Measurements from ENCODE around the gene EPYC. TPM values are rescaled to one million over a fixed set of nuclear protein-coding genes. Genes with fewer than 3 reads are reported as not detected.
A peak's percentile ranks its signal among the peaks of the same experiment; 100 is the strongest.

The EPYC gene
- total and polyA plus RNA-seq, 2 donors (not counting 1 experiment from before 2014, with no cell fraction given): not detected

DNA sequence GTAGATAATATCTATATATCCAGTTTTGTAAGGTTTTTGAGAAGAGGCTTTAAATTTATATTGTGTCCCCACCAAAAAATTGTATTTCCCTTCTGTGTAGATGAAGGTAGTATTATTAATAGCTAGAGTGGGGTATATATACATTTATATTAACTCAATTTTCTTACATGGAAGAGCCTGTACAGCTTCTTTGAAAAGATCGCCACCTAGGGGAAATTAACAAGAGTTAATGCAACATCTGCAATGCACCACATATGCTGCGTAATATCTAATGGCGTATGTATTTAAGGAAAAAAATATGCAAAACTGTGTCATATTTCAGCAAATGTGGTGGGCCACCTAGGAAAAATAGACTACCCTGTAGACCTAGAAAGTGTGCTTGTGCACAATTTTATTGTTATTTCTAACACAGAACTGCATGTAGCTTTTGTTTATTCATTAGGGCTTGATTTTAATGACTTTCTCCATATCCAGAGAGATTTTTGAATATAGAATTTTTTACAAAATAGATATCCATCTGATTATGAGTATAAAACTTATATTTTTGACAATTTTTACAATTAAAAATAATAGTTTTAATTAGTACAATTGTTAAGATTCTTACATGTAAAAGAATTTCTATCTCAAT lies 63.8 kb downstream of the EPYC start:
- Histone ChIP-seq H3K27me3 (replicated peaks in 1 of 4; ENCODE audit: control extremely low read depth in 1 of 4, control insufficient read depth in 3 of 4, insufficient read depth in 4 of 4, low read length in 3 of 4) (peaks cover 0 to 6% (median 0%) of the 10 kb centered on the region in 4 experiments), H3K36me3 (replicated peaks in 1 of 2; ENCODE audit: control extremely low read depth in 1 of 2, control insufficient read depth in 1 of 2, extremely low read depth in 1 of 2, insufficient read depth in 2 of 2, low read length in 1 of 2) (no peaks in the 10 kb centered on the region), H3K4me1 (ENCODE audit: control insufficient read depth in 2 of 2, insufficient read depth in 2 of 2, low read length in 2 of 2) (no peaks in the 10 kb centered on the region), H3K4me3 (ENCODE audit: control extremely low read depth in 1 of 5, extremely low read depth in 1 of 5, insufficient read depth in 1 of 5, low read depth in 2 of 5, low read length in 4 of 5) (no peak overlapping the region), H3K4me2 (replicated peaks; ENCODE audit: low read depth, low read length, poor library complexity, severe bottlenecking) (no peak overlapping the region), H4K20me1 (ENCODE audit: control insufficient read depth, insufficient read depth, low read length, poor library complexity, severe bottlenecking) (no peaks in the 10 kb centered on the region), H3K9ac (ENCODE audit: low read length) (no peak overlapping the region), H3K79me2 (ENCODE audit: control insufficient read depth, insufficient read depth, low read length) (no peaks in the 10 kb centered on the region), H3K9me3 (ENCODE audit: control extremely low read depth in 1 of 3, control insufficient read depth in 2 of 3, insufficient read depth in 1 of 3, low read length in 2 of 3) (no peaks in the 10 kb centered on the region), H2AFZ (ENCODE audit: insufficient read depth, low read depth, low read length, poor library complexity, severe bottlenecking) (no peak overlapping the region), H3K27ac (ENCODE audit: low read length in 2 of 2) (no peak overlapping the region)
- POLR2A ChIA-PET: no interaction called here
- CTCF ChIA-PET: interaction anchor here (0.8 to 3.0 kb wide), 6 partner anchors 10 to 1473 kb away, joined by 3 to 12 read pairs (median 5); no protein-coding TSS in a partner anchor
- peaks cover 22% of the 10 kb centered on the region for H3K27me3 Mint-ChIP-seq
- H3K4me3 Mint-ChIP-seq: no peak overlapping the region
- H3K27ac Mint-ChIP-seq: no peak overlapping the region
- DNase-seq (peak; percentile 23), ATAC-seq (ENCODE audit: low read depth) (no peak)
- intact Hi-C loops (cut with micrococcal nuclease): loop anchor here (2.0 to 10.0 kb wide), 2 partner anchors 1398 to 1476 kb away; no protein-coding TSS in a partner anchor
- no peaks in the 10 kb centered on the region for H3K4me1 Mint-ChIP-seq
- WGBS (ENCODE audit: insufficient coverage): no CpG with 5 or more reads among the region's 3 CpGs
- TF ChIP-seq, protein P1, sequence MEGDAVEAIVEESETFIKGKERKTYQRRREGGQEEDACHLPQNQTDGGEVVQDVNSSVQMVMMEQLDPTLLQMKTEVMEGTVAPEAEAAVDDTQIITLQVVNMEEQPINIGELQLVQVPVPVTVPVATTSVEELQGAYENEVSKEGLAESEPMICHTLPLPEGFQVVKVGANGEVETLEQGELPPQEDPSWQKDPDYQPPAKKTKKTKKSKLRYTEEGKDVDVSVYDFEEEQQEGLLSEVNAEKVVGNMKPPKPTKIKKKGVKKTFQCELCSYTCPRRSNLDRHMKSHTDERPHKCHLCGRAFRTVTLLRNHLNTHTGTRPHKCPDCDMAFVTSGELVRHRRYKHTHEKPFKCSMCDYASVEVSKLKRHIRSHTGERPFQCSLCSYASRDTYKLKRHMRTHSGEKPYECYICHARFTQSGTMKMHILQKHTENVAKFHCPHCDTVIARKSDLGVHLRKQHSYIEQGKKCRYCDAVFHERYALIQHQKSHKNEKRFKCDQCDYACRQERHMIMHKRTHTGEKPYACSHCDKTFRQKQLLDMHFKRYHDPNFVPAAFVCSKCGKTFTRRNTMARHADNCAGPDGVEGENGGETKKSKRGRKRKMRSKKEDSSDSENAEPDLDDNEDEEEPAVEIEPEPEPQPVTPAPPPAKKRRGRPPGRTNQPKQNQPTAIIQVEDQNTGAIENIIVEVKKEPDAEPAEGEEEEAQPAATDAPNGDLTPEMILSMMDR (IDR thresholded peaks at IDR 0.05): peak; percentile 66
- no peak for TF ChIP-seq EZH2 (IDR thresholded peaks at IDR 0.05; ENCODE audit: borderline replicate concordance, insufficient read depth, low read depth, low read length, poor library complexity, severe bottlenecking)
- no peaks in the 10 kb centered on the region for H3K9me3 Mint-ChIP-seq (ENCODE audit: insufficient read depth)

DNA sequence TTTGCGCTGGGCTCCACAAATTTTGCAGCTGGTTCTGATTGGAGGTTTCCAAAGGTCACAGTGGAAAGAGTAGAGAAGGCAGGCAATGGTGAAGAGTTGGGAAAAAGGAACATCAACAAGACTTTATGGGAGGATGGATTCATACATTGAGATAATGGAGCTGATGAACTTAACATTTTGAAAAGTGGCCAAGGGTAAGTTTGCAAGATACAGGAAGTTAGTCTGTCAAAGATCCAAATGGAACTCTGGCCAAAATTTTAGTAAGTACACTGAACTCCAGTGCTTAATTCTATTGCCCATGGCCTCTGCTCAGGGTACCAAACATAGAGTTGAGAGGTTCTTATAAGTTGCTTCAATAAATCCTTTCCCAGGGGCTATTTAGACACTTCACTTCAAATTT lies 65.4 kb downstream of the EPYC start:
- Histone ChIP-seq H3K4me2 (replicated peaks; ENCODE audit: low read depth, low read length, poor library complexity, severe bottlenecking) (no peak overlapping the region), H2AFZ (ENCODE audit: insufficient read depth, low read depth, low read length, poor library complexity, severe bottlenecking) (no peak overlapping the region), H3K27me3 (replicated peaks in 1 of 4; ENCODE audit: control extremely low read depth in 1 of 4, control insufficient read depth in 3 of 4, insufficient read depth in 4 of 4, low read length in 3 of 4) (peaks cover 0 to 6% (median 1%) of the 10 kb centered on the region in 4 experiments), H3K9ac (ENCODE audit: low read length) (no peak overlapping the region), H3K79me2 (ENCODE audit: control insufficient read depth, insufficient read depth, low read length) (no peaks in the 10 kb centered on the region), H4K20me1 (ENCODE audit: control insufficient read depth, insufficient read depth, low read length, poor library complexity, severe bottlenecking) (no peaks in the 10 kb centered on the region), H3K4me3 (ENCODE audit: control extremely low read depth in 1 of 5, extremely low read depth in 1 of 5, insufficient read depth in 1 of 5, low read depth in 2 of 5, low read length in 4 of 5) (no peak overlapping the region), H3K9me3 (ENCODE audit: control extremely low read depth in 1 of 3, control insufficient read depth in 2 of 3, insufficient read depth in 1 of 3, low read length in 2 of 3) (no peaks in the 10 kb centered on the region), H3K27ac (ENCODE audit: low read length in 2 of 2) (no peak overlapping the region), H3K36me3 (replicated peaks in 1 of 2; ENCODE audit: control extremely low read depth in 1 of 2, control insufficient read depth in 1 of 2, extremely low read depth in 1 of 2, insufficient read depth in 2 of 2, low read length in 1 of 2) (no peaks in the 10 kb centered on the region), H3K4me1 (ENCODE audit: control insufficient read depth in 2 of 2, insufficient read depth in 2 of 2, low read length in 2 of 2) (no peaks in the 10 kb centered on the region)
- Mint-ChIP-seq H3K4me3 (no peak overlapping the region), H3K9me3 (ENCODE audit: insufficient read depth) (no peaks in the 10 kb centered on the region), H3K27me3 (peaks cover 25% of the 10 kb centered on the region), H3K4me1 (no peaks in the 10 kb centered on the region), H3K27ac (no peak overlapping the region)
- ChIA-PET POLR2A (no interaction called here), CTCF (interaction anchor here (0.8 to 3.0 kb wide), 2 partner anchors 14 to 1922 kb away, joined by 3 to 9 read pairs; no protein-coding TSS in a partner anchor)
- 80% methylated on average over 1 of the region's 1 CpG for WGBS (ENCODE audit: insufficient coverage)
- TF ChIP-seq, protein P1 (IDR thresholded peaks at IDR 0.05): no peak
- TF ChIP-seq EZH2 (IDR thresholded peaks at IDR 0.05; ENCODE audit: borderline replicate concordance, insufficient read depth, low read depth, low read length, poor library complexity, severe bottlenecking): no peak
- DNase-seq: no peak
- no peak for ATAC-seq (ENCODE audit: low read depth)
- intact Hi-C loops (cut with micrococcal nuclease): no loop called here
